Erythroblast (primary cell): ENCODE data around the gene UGT1A6.

Experiments used
- DNase-seq, 2 experiments: peaks; one replicate each; lab custom pipeline; 2025; lab: John Stamatoyannopoulos, UW
- GATA1 ChIP-seq: IDR thresholded peaks from 2 replicates; pipeline ENCODE4 v1.6.1; 2011; ENCODE audit warnings: low read depth, mild to moderate bottlenecking, control low read depth, low read length, moderate library complexity
- POLR2A ChIP-seq: IDR thresholded peaks from 2 replicates; pipeline ENCODE4 v1.6.1; 2011; ENCODE audit warnings: mild to moderate bottlenecking, low read length

Gene UGT1A6

DNA sequence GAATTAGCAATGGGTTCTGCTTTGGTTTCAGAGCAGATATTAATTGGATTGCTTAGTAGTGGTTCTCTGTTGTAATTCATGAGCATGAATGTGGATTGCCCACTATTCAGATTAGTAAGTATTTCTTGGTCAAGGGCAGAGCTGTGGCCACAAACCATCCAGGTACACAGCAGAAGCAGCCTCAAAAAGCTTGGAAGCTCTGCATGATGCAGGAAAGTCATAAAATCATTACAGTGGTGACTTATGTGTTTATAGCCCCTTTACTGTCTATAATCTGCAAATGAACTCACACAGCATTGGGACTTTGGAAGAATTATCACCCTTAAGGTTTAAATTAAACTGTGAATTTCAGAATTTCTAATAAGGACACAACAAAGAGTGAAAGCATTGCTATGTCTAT lies 65.5 kb downstream of the UGT1A6 start:
- TF ChIP-seq GATA1 = no peak
- TF ChIP-seq POLR2A = no peak
- no peak for DNase-seq

DNA sequence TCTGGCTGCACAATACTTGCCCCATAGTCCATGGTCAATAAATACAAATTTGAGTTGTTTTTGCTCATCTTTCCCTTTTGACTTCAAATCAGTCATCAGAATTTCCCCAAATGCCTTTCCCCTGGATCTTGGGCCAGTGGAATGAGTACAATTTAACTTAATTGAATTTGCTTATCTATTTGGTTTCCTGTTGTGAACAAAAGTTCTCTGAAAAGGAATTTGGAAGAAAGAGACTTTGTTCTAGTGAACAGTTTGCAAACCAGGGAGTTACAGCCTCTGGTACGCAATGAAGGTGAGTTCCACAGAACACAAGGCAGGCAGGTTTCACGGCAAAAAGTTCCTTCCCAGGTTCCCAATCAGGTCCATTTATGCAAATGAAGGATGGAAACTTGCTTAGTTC lies 66.2 kb downstream of the UGT1A6 start:
- DNase-seq = no peak
- no peak for TF ChIP-seq POLR2A
- TF ChIP-seq GATA1 = no peak

DNA sequence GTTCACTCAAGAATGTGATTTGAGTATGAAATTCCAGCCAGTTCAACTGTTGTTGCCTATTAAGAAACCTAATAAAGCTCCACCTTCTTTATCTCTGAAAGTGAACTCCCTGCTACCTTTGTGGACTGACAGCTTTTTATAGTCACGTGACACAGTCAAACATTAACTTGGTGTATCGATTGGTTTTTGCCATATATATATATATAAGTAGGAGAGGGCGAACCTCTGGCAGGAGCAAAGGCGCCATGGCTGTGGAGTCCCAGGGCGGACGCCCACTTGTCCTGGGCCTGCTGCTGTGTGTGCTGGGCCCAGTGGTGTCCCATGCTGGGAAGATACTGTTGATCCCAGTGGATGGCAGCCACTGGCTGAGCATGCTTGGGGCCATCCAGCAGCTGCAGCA lies 67.4 kb downstream of the UGT1A6 start, which contains the start of gene UGT1A1:
Gene UGT1A1, plus strand, starts transcription at position 228 of the 400 bp plus-strand sequence. Its CDS starts 18 bp downstream, at position 246.
- TF ChIP-seq GATA1 (no peak), POLR2A (no peak)

DNA sequence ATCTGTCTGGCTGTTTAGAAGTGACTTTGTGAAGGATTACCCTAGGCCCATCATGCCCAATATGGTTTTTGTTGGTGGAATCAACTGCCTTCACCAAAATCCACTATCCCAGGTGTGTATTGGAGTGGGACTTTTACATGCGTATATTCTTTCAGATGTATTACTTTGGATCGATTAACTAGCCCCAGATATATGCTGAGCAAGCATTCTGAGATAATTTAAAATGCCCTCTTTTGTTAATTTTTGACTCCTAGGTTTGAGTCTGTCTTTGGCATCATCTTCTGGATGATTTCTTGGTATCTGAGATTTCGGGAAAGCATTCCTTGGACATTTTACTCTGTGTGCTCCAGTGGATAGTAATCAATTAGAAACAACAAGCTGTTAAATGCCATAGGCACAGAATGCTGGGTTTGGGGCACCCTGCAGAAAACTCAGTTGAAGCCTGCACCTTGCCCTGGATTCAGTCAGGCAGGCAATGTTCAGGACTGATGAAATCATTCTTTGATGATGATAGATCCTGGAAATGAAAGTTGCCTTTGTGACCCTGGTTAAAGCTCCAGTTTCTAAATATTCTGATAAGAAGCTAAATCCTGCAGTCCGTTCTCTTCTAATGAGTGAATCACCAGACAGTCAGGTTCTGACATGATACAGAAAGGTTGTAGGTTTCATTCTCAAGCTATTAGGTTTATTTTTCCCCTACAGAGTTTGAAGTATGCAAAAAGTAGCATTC lies 68.5 kb downstream of the UGT1A6 start:
- no peak for DNase-seq
- TF ChIP-seq POLR2A (no peak), GATA1 (no peak)

More for the DNA sequence above, 67.4 kb downstream of the UGT1A6 start, which contains the start of gene UGT1A1:
- no peak for DNase-seq

DNA sequence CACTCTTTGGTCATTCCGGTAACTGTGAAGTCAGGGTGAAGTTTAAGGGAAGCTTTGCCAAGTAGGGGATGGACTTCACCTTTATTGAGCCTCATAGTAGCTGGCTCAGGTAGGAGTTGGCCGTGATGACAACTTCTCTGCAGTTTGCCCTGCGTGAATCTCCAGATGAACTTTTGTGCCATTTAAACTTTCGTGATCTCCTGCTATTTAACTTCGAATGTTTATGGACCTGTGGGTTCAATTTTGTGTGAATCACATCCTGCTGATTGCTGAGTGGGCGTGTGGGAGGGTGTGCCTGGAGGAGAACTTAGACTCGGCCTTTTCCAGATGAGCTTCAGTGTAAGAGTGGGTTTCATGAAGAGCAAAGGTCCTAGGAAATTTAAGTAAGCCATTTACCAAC lies 71.6 kb downstream of the UGT1A6 start:
- TF ChIP-seq POLR2A (no peak), GATA1 (no peak)
- no peak for DNase-seq

DNA sequence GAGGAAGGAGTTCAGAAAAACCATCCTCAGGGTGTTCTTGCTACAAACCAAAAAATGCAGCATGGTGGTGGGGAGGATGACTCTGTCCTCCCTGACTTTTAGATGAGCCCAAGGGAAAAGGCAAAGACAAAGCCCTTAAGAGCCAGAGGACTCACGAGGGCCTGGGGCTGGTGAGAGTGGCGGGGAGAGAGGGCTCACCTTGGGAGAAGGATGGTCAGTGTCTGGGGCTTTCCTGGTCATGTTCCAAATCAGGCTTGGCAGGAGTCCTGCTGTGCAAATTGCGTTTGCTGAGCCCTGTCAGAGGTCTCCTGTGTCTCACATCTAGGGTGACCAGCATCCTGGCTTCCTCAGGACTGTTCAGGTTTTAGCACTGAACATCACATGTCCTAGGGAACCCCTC lies 72.1 kb downstream of the UGT1A6 start:
- DNase-seq = no peak
- TF ChIP-seq GATA1 = no peak

DNA sequence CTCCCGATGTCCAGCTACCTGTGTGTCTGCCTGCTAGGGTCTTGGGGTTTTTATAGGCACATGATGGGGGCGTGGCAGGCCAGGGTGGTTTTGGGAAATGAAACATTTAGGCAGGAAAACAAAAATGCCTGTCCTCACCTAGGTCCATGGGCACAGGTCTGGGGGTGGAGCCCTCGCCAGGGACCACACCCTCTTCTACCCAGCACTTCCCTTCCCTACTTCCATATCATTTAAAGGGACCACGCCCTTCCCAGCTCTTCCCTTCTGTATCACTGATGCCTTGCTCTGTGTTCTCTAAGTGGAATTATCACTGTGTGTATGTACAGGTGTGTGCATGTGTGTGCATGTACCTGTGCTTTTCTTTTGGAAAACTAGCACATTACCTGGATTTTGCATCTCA lies 73.7 kb downstream of the UGT1A6 start:
- DNase-seq = no peak
- no peak for TF ChIP-seq POLR2A

DNA sequence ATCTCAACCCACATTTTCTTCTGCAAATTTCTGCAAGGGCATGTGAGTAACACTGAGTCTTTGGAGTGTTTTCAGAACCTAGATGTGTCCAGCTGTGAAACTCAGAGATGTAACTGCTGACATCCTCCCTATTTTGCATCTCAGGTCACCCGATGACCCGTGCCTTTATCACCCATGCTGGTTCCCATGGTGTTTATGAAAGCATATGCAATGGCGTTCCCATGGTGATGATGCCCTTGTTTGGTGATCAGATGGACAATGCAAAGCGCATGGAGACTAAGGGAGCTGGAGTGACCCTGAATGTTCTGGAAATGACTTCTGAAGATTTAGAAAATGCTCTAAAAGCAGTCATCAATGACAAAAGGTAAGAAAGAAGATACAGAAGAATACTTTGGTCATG lies 75.4 kb downstream of the UGT1A6 start:
- no peak for TF ChIP-seq POLR2A
- no peak for TF ChIP-seq GATA1
- DNase-seq = no peak

DNA sequence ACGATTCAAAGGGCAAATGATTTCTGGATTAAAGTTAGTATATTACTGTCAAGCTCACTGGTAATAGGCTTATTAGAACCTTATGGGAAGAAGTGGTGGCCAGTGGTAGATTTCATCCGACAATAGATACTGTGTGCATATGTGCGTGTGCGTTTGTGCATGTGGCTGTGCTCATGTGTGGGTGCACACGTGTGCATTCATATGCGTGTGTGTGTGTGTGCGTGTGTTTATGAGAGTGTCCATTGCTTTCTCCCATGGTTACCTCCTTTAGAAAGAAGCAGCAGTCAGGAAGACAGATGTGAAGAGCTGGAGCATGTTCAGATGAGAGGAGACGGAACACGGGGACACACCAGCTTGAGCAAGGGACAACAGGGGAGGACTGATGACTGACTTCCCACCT lies 76.6 kb downstream of the UGT1A6 start:
- TF ChIP-seq POLR2A = no peak
- TF ChIP-seq GATA1 = no peak
- DNase-seq = no peak

DNA sequence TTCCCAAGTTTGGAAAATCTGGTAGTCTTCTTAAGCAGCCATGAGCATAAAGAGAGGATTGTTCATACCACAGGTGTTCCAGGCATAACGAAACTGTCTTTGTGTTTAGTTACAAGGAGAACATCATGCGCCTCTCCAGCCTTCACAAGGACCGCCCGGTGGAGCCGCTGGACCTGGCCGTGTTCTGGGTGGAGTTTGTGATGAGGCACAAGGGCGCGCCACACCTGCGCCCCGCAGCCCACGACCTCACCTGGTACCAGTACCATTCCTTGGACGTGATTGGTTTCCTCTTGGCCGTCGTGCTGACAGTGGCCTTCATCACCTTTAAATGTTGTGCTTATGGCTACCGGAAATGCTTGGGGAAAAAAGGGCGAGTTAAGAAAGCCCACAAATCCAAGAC lies 79.5 kb downstream of the UGT1A6 start:
- no peak for DNase-seq
- no peak for TF ChIP-seq GATA1
- no peak for TF ChIP-seq POLR2A

DNA sequence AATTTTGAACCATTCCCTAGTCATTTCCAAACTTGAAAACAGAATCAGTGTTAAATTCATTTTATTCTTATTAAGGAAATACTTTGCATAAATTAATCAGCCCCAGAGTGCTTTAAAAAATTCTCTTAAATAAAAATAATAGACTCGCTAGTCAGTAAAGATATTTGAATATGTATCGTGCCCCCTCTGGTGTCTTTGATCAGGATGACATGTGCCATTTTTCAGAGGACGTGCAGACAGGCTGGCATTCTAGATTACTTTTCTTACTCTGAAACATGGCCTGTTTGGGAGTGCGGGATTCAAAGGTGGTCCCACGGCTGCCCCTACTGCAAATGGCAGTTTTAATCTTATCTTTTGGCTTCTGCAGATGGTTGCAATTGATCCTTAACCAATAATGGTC lies 79.9 kb downstream of the UGT1A6 start:
- TF ChIP-seq GATA1 (no peak), POLR2A (no peak)
- DNase-seq = no peak

DNA sequence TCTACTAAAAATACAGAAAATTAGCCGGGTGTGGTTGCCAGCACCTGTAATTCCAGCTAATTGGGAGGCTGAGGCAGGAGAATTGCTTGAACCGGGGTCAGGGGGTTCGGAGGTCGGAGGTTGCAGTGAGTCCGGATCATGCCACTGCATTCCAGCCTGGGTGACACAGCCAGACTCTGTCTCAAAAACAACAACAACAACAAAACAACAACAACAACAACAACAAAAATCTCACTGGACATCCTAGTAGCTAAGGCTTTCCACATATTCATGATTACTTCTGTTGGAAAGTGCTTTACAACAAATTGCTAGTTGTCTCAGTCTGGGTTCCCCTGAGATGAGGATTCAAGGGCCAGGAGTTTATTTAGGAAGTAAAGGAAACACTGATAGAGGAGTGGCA lies 81.2 kb downstream of the UGT1A6 start:
- no peak for TF ChIP-seq GATA1
- TF ChIP-seq POLR2A = no peak
- DNase-seq = no peak

DNA sequence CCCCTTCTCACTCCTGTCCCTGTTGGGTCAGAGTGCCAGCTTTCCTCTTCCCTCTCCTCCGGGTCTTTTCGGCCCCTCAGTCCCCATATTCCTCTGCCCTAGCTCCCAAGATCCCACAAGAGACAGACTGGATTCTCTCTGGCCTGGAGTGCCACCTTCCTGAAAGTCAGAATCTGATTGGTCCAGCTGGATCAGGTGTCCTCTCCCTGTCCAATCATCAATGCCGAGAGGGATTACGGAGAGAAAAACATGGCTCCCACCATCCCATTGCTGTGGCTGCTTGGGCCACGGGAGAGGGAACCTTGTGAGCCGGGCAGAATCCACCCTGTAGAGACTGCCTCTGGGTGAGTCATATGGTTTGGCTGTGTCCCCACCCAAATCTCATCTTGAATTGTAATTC lies 82.7 kb downstream of the UGT1A6 start:
- no peak for DNase-seq
- TF ChIP-seq POLR2A (no peak), GATA1 (no peak)

DNA sequence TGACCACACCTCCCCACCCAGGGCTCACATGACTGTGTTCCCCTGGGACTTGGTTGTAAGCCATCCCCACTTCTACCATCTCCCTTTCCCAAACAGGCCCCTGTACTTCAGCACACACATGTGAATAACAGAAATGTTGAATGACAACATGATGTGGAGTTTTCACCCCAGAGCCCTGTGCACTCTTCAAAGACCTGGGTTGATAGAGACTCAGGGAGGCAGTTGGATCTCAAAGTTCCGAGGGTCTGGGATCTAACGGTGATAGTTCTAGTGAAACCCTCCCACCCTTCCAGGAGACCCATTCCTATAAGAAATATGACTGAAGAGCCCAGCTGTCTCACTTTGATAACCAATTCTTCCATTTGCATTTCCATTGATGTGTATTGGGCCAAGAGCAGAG lies 85.3 kb downstream of the UGT1A6 start, which contains the start of gene MROH2A:
Gene MROH2A, plus strand, starts transcription at position 301 of the 400 bp plus-strand sequence. CDS start 1,029 bp downstream, outside the sequence.
- TF ChIP-seq GATA1 = no peak
- no peak for TF ChIP-seq POLR2A
- no peak for DNase-seq

DNA sequence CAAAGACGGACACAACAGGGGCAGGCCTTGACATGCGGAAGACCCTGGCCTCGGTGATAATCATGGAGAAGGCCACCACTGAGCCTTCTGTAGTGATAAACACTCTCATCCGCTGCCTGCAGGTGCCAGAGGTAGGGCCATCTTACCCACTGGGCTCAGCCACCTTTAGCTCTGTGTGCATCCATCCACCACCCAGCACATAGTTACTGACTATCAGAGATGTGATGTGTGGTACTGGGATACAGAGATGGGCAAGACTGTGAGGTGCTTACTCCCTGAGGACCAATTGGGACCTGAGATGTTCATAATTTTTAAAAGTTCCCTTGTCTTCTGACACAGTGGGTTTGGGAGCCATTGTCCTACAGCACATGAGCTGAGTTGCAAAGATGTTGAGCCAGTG lies 87.0 kb downstream of the UGT1A6 start:
- TF ChIP-seq POLR2A (no peak), GATA1 (no peak)

DNA sequence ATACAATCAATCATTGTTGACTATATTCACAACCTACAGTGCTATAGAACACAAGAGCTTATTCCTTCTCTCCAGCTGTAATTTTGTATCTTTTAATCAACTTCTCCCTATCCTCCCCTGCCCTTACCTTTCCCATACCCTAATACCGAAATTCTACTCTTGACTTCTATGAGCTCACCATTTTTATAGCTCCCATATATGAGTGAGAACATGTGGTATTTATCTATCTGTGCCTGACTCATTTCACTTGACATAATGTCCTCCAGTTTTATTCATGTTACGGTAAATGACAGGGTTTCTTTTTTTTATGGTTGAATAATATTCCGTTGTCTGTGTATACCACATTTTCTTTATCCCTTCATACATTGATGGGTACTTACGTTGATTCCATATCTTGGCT lies 88.1 kb downstream of the UGT1A6 start:
- no peak for DNase-seq
- TF ChIP-seq GATA1 (no peak), POLR2A (no peak)

More for the DNA sequence above, 87.0 kb downstream of the UGT1A6 start:
- no peak for DNase-seq
